Measurements from ENCODE around the gene MGMT.

Gene MGMT

GRCh38 chr10:129784291-129784690 lies 317.2 kb downstream of the MGMT start:
- DNase-seq = no peak

- no peak for DNase-seq
Observed at GRCh38 chr10:129784891-129785290, 317.9 kb downstream of the MGMT start.

GRCh38 chr10:129785536-129785981 lies 318.5 kb downstream of the MGMT start:
- DNase-seq = no peak

- DNase-seq = no peak
Observed at GRCh38 chr10:129786216-129786615, 319.2 kb downstream of the MGMT start.

- DNase-seq = no peak
Observed at GRCh38 chr10:129787557-129787956, 320.5 kb downstream of the MGMT start.

- DNase-seq = no peak
Observed at GRCh38 chr10:129788215-129788614, 321.2 kb downstream of the MGMT start.

- DNase-seq = no peak
Observed at GRCh38 chr10:129790715-129791446, 323.8 kb downstream of the MGMT start.

- no peak for DNase-seq
Observed at GRCh38 chr10:129792141-129792540, 325.1 kb downstream of the MGMT start.

GRCh38 chr10:129792864-129793263 lies 325.8 kb downstream of the MGMT start:
- no peak for DNase-seq

- no peak for DNase-seq
Observed at GRCh38 chr10:129793479-129793878, 326.4 kb downstream of the MGMT start.

GRCh38 chr10:129793996-129794395 lies 327.0 kb downstream of the MGMT start:
- DNase-seq = no peak

- no peak for DNase-seq
Observed at GRCh38 chr10:129796710-129797420, 329.8 kb downstream of the MGMT start.

- DNase-seq = no peak
Observed at GRCh38 chr10:129799942-129800341, 332.9 kb downstream of the MGMT start.

GRCh38 chr10:129800796-129801340 lies 333.8 kb downstream of the MGMT start:
- no peak for DNase-seq

- DNase-seq = no peak
Observed at GRCh38 chr10:129807211-129807610, 340.2 kb downstream of the MGMT start.

GRCh38 chr10:129808092-129808983 lies 341.3 kb downstream of the MGMT start:
- DNase-seq = no peak

- DNase-seq = no peak
Observed at GRCh38 chr10:129809431-129809830, 342.4 kb downstream of the MGMT start.

- DNase-seq = no peak
Observed at GRCh38 chr10:129809841-129810240, 342.8 kb downstream of the MGMT start.

GRCh38 chr10:129811208-129811607 lies 344.2 kb downstream of the MGMT start:
- DNase-seq = no peak

GRCh38 chr10:129812398-129812797 lies 345.4 kb downstream of the MGMT start:
- no peak for DNase-seq

GRCh38 chr10:129814681-129815646 lies 347.9 kb downstream of the MGMT start:
- no peak for DNase-seq
